ENCODE results near the gene EFNA1. TPM values are rescaled to one million over a fixed set of nuclear protein-coding genes. Genes with fewer than 3 reads are reported as not detected.

Gene EFNA1
- total RNA-seq, 1 experiment from 2014 or later = 35.7 TPM

DNA sequence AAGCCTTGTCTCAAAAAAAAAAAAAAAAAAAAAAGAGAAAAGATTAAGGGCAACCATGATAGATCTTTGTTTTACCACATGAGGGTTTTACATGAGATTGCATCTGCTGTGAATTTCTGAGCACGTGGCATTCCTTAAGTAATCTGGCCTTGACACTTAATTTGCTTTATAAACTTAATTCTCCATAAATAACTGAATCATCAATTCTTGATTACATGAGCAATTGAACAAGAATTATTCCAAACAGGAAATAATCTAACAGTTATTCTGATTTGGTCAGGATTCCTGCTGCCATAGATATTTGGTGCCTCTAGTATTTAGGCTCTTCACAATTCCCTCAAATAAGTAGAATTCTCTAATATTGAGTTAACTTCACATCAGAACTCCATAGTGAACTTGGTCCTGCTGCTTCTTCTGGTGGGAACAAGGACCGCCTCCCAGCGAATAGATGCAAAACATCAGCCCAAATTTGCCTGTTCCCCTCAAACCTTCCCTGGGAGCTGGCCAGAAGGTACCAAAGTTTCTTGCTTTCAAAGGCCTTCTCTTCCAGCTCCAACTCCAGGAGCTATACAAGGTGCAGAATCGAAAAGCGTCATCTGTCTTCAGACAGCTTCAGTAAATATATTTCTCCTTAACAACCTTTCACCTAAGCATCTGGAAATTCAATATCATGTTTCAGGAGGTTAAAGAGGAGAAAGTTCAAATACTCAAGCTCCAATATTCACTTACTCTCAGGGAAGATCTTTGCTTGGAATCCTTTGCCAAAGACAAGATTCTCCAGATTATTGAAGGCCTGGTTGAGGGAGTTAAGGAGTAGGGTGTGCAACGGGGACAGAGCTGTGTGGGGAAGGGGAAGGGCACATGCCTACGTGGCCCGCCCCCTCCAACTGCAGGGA is 44.4 kb downstream of the EFNA1 start:
- no TSS peak for BruUV-seq (replicated peaks)
- peaks cover 17% of the 10 kb centered on the region for H3K79me2 ChIP-seq (ENCODE audit: low read depth)
- H3F3A ChIP-seq (ENCODE audit: insufficient read depth, low read depth) = peaks cover 31% of the 10 kb centered on the region; the same call in 1 of the 2 replicates
- ChIA-PET CTCF (interaction anchor here (0.7 to 2.0 kb wide), 4 partner anchors 22 to 86 kb away, joined by 5 to 15 read pairs (median 8); no protein-coding TSS in a partner anchor), POLR2A (ENCODE audit: unreplicated experiment) (interaction anchor here (0.6 to 1.1 kb wide), 3 partner anchors 21 to 36 kb away, joined by 3 to 5 read pairs (median 4); partner anchors contain the start of gene THBS3)
- 0 out of 2 replicates have a peak, but pooled peaks cover 5% of the 10 kb centered on the region for H4K20me1 ChIP-seq (ENCODE audit: insufficient read depth)
- H3K36me3 ChIP-seq (ENCODE audit: low read depth) = no peaks in the 10 kb centered on the region; the same call in 1 of the 2 replicates
- H2AFZ ChIP-seq = peak overlapping the region; percentile 94
- peak overlapping the region; percentile 59 for H3K27ac ChIP-seq
- H3K27me3 ChIP-seq (ENCODE audit: insufficient read depth, low read depth) = no peaks in the 10 kb centered on the region
- H3K9me2 ChIP-seq (ENCODE audit: insufficient read depth) = no peaks in the 10 kb centered on the region
- peak overlapping the region; percentile 89 for H3K4me3 ChIP-seq
- TF ChIP-seq, protein P1, sequence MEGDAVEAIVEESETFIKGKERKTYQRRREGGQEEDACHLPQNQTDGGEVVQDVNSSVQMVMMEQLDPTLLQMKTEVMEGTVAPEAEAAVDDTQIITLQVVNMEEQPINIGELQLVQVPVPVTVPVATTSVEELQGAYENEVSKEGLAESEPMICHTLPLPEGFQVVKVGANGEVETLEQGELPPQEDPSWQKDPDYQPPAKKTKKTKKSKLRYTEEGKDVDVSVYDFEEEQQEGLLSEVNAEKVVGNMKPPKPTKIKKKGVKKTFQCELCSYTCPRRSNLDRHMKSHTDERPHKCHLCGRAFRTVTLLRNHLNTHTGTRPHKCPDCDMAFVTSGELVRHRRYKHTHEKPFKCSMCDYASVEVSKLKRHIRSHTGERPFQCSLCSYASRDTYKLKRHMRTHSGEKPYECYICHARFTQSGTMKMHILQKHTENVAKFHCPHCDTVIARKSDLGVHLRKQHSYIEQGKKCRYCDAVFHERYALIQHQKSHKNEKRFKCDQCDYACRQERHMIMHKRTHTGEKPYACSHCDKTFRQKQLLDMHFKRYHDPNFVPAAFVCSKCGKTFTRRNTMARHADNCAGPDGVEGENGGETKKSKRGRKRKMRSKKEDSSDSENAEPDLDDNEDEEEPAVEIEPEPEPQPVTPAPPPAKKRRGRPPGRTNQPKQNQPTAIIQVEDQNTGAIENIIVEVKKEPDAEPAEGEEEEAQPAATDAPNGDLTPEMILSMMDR (conservative IDR thresholded peaks at IDR 0.05) = no peak
- no peak for TF ChIP-seq EZH2 (IDR thresholded peaks at IDR 0.05; ENCODE audit: low read depth)
- DNase-seq = no peak
- H3K4me1 ChIP-seq (replicated peaks; ENCODE audit: insufficient read depth) = peaks cover 26% of the 10 kb centered on the region
- no peaks in the 10 kb centered on the region for H3K9me3 ChIP-seq (ENCODE audit: insufficient read depth, low read depth)
- peak overlapping the region; percentile 96 for H3K4me2 ChIP-seq
- intact Hi-C loops (cut with micrococcal nuclease; ENCODE audit: unreplicated experiment) = loop anchor here (2.0 kb wide), 2 partner anchors 43 to 151 kb away; no protein-coding TSS in a partner anchor

DNA sequence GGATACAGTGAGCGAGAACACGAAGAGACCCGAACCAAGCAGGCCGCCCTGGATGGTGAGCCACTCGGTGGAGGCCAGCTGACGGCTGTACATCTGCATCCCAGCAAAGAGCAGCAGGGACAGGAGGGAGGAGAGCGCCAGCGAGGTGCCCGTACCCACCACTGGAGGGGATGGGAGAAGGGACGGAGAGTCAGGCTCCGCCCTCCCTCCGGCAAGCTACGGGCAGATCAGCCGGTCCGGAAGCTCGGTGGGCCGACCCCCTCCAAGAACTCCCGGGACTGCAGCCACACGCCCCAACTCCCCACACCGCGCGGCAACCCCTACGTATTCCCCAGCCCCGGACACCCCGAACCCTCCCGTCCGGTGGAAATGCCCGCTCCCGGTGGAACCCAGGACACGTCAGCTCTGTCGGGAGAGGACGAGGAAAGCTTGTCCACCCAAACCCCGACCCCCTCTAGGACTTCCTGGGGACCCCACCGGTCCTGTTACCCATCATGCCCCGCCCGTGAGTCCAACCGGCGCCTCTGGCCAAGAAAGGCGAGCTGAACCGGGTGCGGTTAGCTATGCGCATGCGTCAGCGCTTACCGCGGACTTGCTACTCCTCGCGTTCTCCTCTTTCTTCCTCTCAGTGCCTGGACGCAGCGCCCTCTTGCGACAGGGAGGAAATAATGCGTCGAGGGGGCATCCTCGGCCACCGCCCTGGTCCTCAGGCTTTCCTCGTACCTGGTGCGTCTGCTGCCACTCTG is 45.2 kb downstream of the EFNA1 start, which contains the start of gene KRTCAP2:
Gene KRTCAP2 (minus strand): TSS at position 573 of the 746 bp plus-strand sequence. CDS start 80 bp downstream, at position 493.
- Histone ChIP-seq H3K4me3 (peak within 1 kb of the TSS; percentile 89), H3K79me2 (ENCODE audit: low read depth) (peaks cover 17% of the 10 kb centered on the region), H3K9me2 (ENCODE audit: insufficient read depth) (no peaks in the 10 kb centered on the region), H3K4me1 (replicated peaks; ENCODE audit: insufficient read depth) (peaks cover 30% of the 10 kb centered on the region), H3K9me3 (ENCODE audit: insufficient read depth, low read depth) (no peaks in the 10 kb centered on the region), H4K20me1 (ENCODE audit: insufficient read depth) (0 out of 2 replicates have a peak, but pooled peaks cover 5% of the 10 kb centered on the region), H2AFZ (peak within 1 kb of the TSS; percentile 94), H3K27me3 (ENCODE audit: insufficient read depth, low read depth) (no peaks in the 10 kb centered on the region), H3K4me2 (peak within 1 kb of the TSS; percentile 96), H3F3A (ENCODE audit: insufficient read depth, low read depth) (peaks cover 38% of the 10 kb centered on the region; the same call in 1 of the 2 replicates), H3K27ac (peak within 1 kb of the TSS; percentile 59), H3K36me3 (ENCODE audit: low read depth) (no peaks in the 10 kb centered on the region; the same call in 1 of the 2 replicates)
- CTCF ChIA-PET = interaction anchor here (0.6 to 2.0 kb wide), 10 partner anchors 21 to 382 kb away, joined by 3 to 15 read pairs (median 4); no protein-coding TSS in a partner anchor
- TF ChIP-seq, protein P1 (conservative IDR thresholded peaks at IDR 0.05) = peak; percentile 94
- TF ChIP-seq EZH2 (IDR thresholded peaks at IDR 0.05; ENCODE audit: low read depth) = no peak
- intact Hi-C loops (cut with micrococcal nuclease; ENCODE audit: unreplicated experiment) = loop anchor here (1.0 to 2.0 kb wide), 3 partner anchors 35 to 150 kb away; partner anchors contain the start of gene MTX1
- TSS peak; percentile 74 for BruUV-seq (replicated peaks)
- POLR2A ChIA-PET (ENCODE audit: unreplicated experiment) = interaction anchor here (0.6 to 1.1 kb wide), 6 partner anchors 20 to 82 kb away, joined by 3 to 5 read pairs (median 3); partner anchors contain the start of gene THBS3
- DNase-seq = peak; percentile 89 to 93

Data from PC-9 (cell line).